ENCODE measurements around the gene DIS3L. TPM values are rescaled to one million over a fixed set of nuclear protein-coding genes. Genes with fewer than 3 reads are reported as not detected.

Gene DIS3L
- total and polyA plus RNA-seq, 11 donors, result 13.0 to 62.5 (median 34.1) TPM

GRCh38 chr15:66278056-66278455 lies 15.3 kb upstream of the DIS3L start:
- intact Hi-C loops (cut with DNase I), result no loop called here
- no peak for ATAC-seq
- no peak for DNase-seq
- Histone ChIP-seq H3K4me1 (no peaks in the 10 kb centered on the region), H3K36me3 (no peaks in the 10 kb centered on the region), H3K27ac (no peak overlapping the region), H3K27me3 (no peaks in the 10 kb centered on the region), H3K9me3 (peaks cover 0 to 9% (median 0%) of the 10 kb centered on the region in 12 donors), H3K4me3 (no peak overlapping the region)
- TF ChIP-seq, protein P1, sequence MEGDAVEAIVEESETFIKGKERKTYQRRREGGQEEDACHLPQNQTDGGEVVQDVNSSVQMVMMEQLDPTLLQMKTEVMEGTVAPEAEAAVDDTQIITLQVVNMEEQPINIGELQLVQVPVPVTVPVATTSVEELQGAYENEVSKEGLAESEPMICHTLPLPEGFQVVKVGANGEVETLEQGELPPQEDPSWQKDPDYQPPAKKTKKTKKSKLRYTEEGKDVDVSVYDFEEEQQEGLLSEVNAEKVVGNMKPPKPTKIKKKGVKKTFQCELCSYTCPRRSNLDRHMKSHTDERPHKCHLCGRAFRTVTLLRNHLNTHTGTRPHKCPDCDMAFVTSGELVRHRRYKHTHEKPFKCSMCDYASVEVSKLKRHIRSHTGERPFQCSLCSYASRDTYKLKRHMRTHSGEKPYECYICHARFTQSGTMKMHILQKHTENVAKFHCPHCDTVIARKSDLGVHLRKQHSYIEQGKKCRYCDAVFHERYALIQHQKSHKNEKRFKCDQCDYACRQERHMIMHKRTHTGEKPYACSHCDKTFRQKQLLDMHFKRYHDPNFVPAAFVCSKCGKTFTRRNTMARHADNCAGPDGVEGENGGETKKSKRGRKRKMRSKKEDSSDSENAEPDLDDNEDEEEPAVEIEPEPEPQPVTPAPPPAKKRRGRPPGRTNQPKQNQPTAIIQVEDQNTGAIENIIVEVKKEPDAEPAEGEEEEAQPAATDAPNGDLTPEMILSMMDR (IDR thresholded peaks at IDR 0.05), result no peak
- no peak for TF ChIP-seq POLR2A (IDR thresholded peaks at IDR 0.05)
- WGBS, 4 donors, result 81 to 86% (median 82%) methylated on average over 6 of the region's 6 CpGs

GRCh38 chr15:66278671-66279070 lies 14.7 kb upstream of the DIS3L start:
- intact Hi-C loops (cut with DNase I), result no loop called here

DNA sequence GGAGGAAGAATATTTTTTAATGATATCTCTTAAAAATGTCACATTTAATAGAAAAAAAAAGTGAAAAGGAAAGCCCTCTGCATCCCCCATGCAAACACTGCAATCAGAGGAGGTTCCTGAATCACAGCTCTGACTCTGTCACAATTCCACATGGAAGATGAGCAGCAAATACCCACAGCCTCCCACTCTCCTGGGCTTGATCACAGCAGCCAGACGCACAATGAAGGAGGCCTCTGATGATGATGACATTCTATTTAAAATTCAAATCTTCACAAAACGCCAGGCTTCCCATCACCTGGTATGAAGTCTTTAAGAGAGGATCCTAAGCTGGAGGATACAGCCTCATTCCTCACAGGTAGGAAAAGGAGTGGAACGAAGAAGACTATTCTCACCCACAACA lies 9.1 kb upstream of the DIS3L start:
- TF ChIP-seq POLR2A (IDR thresholded peaks at IDR 0.05), result no peak
- TF ChIP-seq, protein P1 (IDR thresholded peaks at IDR 0.05), result no peak
- intact Hi-C loops (cut with DNase I), result loop anchor here in 5 of 10 donors (2.0 to 10.0 kb wide), 3 partner anchors 367 to 649 kb away; no protein-coding TSS in a partner anchor
- Histone ChIP-seq H3K4me1 (peaks cover 0 to 2% (median 0%) of the 10 kb centered on the region in 12 donors), H3K9me3 (no peaks in the 10 kb centered on the region), H3K36me3 (no peaks in the 10 kb centered on the region), H3K4me3 (no peak overlapping the region), H3K27me3 (no peaks in the 10 kb centered on the region), H3K27ac (no peak overlapping the region)
- no peak for DNase-seq
- WGBS, 4 donors, result 87 to 93% (median 88%) methylated on average over 3 of the region's 3 CpGs
- ATAC-seq, result no peak

More at GRCh38 chr15:66278671-66279070, 14.7 kb upstream of the DIS3L start:
- Histone ChIP-seq H3K27me3 (no peaks in the 10 kb centered on the region), H3K27ac (no peak overlapping the region), H3K4me3 (no peak overlapping the region), H3K36me3 (no peaks in the 10 kb centered on the region), H3K4me1 (no peaks in the 10 kb centered on the region), H3K9me3 (peaks cover 0 to 9% (median 0%) of the 10 kb centered on the region in 12 donors)
- 84 to 89% (median 88%) methylated on average over 6 of the region's 6 CpGs for WGBS, 4 donors
- TF ChIP-seq, protein P1 (IDR thresholded peaks at IDR 0.05), result no peak
- no peak for TF ChIP-seq POLR2A (IDR thresholded peaks at IDR 0.05)
- ATAC-seq (no peak), DNase-seq (no peak)

GRCh38 chr15:66285533-66286280 lies 7.7 kb upstream of the DIS3L start:
- no peak for ATAC-seq
- no peaks in the 10 kb centered on the region for H3K27me3 ChIP-seq
- H3K4me3 ChIP-seq, result no peak overlapping the region
- intact Hi-C loops (cut with DNase I), result loop anchor here in 8 of 10 donors (2.0 to 10.0 kb wide), 6 partner anchors 303 to 651 kb away; no protein-coding TSS in a partner anchor
- H3K4me1 ChIP-seq, result peaks cover 0 to 2% (median 0%) of the 10 kb centered on the region in 12 donors
- H3K36me3 ChIP-seq, result no peaks in the 10 kb centered on the region
- TF ChIP-seq, protein P1 (IDR thresholded peaks at IDR 0.05), result no peak
- no peak for TF ChIP-seq POLR2A (IDR thresholded peaks at IDR 0.05)
- WGBS, 4 donors, result 77 to 88% (median 82%) methylated on average over 6 of the region's 6 CpGs
- H3K27ac ChIP-seq, result no peak overlapping the region
- no peaks in the 10 kb centered on the region for H3K9me3 ChIP-seq
- no peak for DNase-seq
